GM12891 (cell line): Measurements from ENCODE around the gene POU2F3.

ENCODE experiments used
- DNase-seq: peaks from one replicate; pipeline ENCODE4 v3.0.0; 2011; ENCODE audit warnings: low spot score; ENCODE audit not compliant: insufficient read length
- FAIRE-seq: peaks from 2 replicates; lab custom pipeline; 2011; peaks lifted over from hg19 to GRCh38; lab: Jason Lieb, UNC
- PAX5 ChIP-seq: IDR thresholded peaks from 2 replicates; pipeline ENCODE4 v1.6.1; 2011; ENCODE audit warnings: low read length, moderate library complexity, mild to moderate bottlenecking; ENCODE audit not compliant: insufficient read depth, severe bottlenecking
- POLR2A ChIP-seq: IDR thresholded peaks from 2 replicates; pipeline ENCODE4 v1.6.1; 2011; ENCODE audit warnings: low read depth, low read length, control low read depth
- POLR2AphosphoS5 ChIP-seq: IDR thresholded peaks from 2 replicates; pipeline ENCODE4 v1.6.1; 2011; ENCODE audit warnings: low read depth, low read length, control low read depth
- POU2F2 ChIP-seq: IDR thresholded peaks from 2 replicates; pipeline ENCODE4 v1.6.1; 2011; ENCODE audit warnings: low read depth, mild to moderate bottlenecking, control low read depth, low read length, moderate library complexity
- SPI1 ChIP-seq: IDR thresholded peaks from 2 replicates; pipeline ENCODE4 v1.6.1; 2011; ENCODE audit warnings: low read depth, low read length, control low read depth
- TAF1 ChIP-seq: IDR thresholded peaks from 2 replicates; pipeline ENCODE4 v1.6.1; 2011; ENCODE audit warnings: low read depth, low read length, control low read depth

Gene POU2F3

GRCh38 chr11:120327311-120327710 lies 87.4 kb downstream of the POU2F3 start:
- FAIRE-seq (no peak), DNase-seq (no peak)
- TF ChIP-seq PAX5 (no peak), POLR2AphosphoS5 (no peak), POU2F2 (no peak), POLR2A (no peak), TAF1 (no peak), SPI1 (no peak)

DNA sequence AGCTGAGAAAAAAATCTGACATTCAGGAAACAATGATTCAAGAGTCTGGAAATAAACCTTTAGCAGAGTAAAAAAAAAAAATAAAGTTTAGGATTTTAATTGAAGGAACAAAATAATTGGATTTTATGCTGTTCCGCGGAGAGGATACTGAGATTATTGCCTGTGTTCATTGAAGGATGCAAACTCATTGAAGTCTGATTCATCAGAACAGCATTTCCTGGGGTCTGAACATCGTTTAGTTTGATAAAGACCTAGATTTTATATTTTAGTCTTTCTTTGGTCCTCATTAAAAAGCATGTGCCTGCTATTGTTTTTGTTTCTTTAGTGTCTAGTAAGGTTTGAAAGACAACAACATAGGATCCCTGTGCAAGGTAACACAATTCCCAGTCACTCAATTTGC lies 89.6 kb downstream of the POU2F3 start:
- DNase-seq (no peak), FAIRE-seq (no peak)
- TF ChIP-seq POU2F2, result no peak
- no peak for TF ChIP-seq POLR2A
- TF ChIP-seq TAF1, result no peak
- no peak for TF ChIP-seq POLR2AphosphoS5
- TF ChIP-seq SPI1, result no peak

GRCh38 chr11:120330045-120330444 lies 90.1 kb downstream of the POU2F3 start:
- FAIRE-seq (no peak), DNase-seq (no peak)
- no peak for TF ChIP-seq POLR2A
- TF ChIP-seq SPI1, result 0 out of 2 replicates have a peak, but pooled peaks have one; percentile 15

DNA sequence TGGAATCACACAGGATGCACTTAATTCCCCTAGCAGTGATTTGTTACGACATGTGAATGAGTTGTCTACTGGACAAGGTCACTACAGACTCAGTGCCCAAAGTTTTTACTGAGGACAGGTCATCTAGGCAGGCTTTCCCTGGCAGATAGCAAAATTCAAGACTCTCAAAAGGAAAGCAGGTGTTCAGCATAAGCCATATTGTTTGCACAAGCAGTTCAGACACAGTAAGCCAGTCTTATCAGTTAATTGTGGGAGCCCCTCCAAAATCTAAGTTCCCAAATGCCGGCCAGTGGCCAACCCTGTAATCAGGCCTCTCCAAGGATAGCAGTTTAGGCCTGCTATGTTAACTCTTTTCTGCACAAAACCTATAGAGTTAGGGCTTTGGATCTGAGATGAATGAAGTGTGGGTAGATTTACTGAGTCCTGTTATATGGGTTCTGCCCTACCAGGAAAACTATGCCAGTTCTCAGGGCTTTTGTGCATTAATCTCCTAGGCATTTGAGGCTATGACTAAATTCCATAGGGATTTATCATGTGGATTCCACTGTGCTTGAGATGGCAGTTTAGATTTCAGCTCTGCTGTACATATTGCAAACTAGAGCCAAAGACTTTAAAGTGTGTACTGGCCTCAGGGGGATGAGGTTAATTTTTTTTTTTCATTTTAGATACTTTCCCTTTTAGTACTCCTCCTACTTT lies 91.5 kb downstream of the POU2F3 start:
- TF ChIP-seq POLR2A, result no peak
- no peak for TF ChIP-seq TAF1
- TF ChIP-seq POU2F2, result no peak
- TF ChIP-seq PAX5, result no peak
- TF ChIP-seq SPI1, result no peak
- TF ChIP-seq POLR2AphosphoS5, result no peak
- FAIRE-seq (no peak), DNase-seq (no peak)

GRCh38 chr11:120332822-120333716 lies 93.1 kb downstream of the POU2F3 start:
- no peak for FAIRE-seq
- TF ChIP-seq POLR2AphosphoS5 (no peak), SPI1 (peak; percentile 74)
- DNase-seq, result no peak

- no peak for FAIRE-seq
- no peak for DNase-seq
- TF ChIP-seq PAX5 (no peak), TAF1 (no peak), POU2F2 (no peak), POLR2AphosphoS5 (no peak), SPI1 (no peak), POLR2A (no peak)
These were observed 93.9 kb downstream of the POU2F3 start for GRCh38 chr11:120333801-120334200.

DNA sequence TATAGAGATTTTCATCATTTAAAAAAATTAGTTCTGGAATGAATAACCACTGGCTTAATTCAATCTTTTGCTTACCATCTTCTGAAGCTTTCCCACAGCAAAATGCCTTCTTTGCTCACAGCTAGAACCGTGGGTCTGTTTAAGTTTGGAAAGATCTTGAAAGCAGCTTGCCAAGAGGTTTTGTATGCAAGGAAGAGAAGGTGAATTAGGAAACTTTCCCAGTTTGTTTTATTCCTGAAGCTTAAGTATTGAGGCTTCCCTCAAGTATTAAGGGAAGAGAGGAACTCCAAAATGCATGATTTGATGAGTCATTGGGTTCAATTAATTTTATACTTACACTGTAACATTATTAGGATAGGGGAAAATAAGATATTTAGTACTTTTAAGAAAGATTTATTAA lies 94.4 kb downstream of the POU2F3 start:
- no peak for DNase-seq
- no peak for FAIRE-seq
- TF ChIP-seq POLR2A, result no peak
- TF ChIP-seq TAF1, result no peak
- TF ChIP-seq SPI1, result no peak
- TF ChIP-seq POLR2AphosphoS5, result no peak
- TF ChIP-seq POU2F2, result no peak
- no peak for TF ChIP-seq PAX5

- FAIRE-seq (peak; percentile 67), DNase-seq (peak; percentile 37)
- peak; percentile 76 for TF ChIP-seq SPI1
- no peak for TF ChIP-seq POLR2AphosphoS5
These were observed 95.0 kb downstream of the POU2F3 start for GRCh38 chr11:120334894-120335462.

GRCh38 chr11:120335556-120335907 lies 95.6 kb downstream of the POU2F3 start:
- DNase-seq (peak; percentile 38), FAIRE-seq (no peak)
- TF ChIP-seq POU2F2 (no peak), TAF1 (no peak), SPI1 (no peak), POLR2AphosphoS5 (no peak), PAX5 (no peak)

DNA sequence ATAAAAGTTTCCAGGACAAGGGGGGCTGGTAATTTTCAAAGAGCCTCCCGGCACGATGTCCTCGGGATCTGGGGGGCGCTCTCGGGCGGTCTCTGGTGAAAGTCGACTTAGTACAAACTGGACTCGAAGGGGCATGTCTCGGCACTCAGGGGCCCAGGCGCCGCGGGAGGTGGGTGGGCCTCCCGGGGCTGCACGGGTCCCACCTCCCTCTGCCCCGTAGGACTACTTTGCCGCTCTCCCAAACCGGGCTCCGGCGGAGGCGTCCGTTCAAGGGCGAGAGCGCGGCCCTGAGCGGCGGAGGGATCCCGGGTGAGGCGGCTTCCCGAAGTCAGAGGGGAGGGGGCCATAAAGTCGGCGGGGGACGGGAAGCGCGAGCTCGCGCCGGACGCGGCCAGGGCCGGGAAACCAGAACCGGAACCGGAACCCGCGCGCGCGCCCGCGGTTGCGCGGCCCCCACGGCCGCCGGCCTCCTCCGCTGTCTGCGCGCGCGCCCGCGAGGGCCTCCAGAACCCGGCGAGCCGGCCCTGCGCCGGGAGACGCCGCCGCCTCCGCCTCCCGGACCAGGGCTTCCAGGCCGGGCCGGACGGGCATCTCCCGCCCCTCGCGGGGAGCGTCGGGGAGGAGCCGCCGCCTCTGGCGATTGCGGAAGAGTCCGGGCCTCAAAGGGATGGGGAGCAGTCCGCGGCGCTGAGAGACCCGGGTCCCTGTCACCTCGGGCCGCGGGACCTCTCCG lies 96.1 kb downstream of the POU2F3 start, which contains the start of gene ARHGEF12:
TSS of gene ARHGEF12 (plus strand) at position 506 of the 733 bp plus-strand sequence. CDS start 831 bp downstream, outside the sequence.
- DNase-seq (peak; percentile 82), FAIRE-seq (peak; percentile 66)
- TF ChIP-seq POLR2A, result no peak
- TF ChIP-seq PAX5, result peak; percentile 53
- TF ChIP-seq POLR2AphosphoS5, result no peak
- TF ChIP-seq POU2F2, result no peak
- TF ChIP-seq SPI1, result no peak
